ENCODE data around the gene PEX14.

- TF ChIP-seq, protein P1, sequence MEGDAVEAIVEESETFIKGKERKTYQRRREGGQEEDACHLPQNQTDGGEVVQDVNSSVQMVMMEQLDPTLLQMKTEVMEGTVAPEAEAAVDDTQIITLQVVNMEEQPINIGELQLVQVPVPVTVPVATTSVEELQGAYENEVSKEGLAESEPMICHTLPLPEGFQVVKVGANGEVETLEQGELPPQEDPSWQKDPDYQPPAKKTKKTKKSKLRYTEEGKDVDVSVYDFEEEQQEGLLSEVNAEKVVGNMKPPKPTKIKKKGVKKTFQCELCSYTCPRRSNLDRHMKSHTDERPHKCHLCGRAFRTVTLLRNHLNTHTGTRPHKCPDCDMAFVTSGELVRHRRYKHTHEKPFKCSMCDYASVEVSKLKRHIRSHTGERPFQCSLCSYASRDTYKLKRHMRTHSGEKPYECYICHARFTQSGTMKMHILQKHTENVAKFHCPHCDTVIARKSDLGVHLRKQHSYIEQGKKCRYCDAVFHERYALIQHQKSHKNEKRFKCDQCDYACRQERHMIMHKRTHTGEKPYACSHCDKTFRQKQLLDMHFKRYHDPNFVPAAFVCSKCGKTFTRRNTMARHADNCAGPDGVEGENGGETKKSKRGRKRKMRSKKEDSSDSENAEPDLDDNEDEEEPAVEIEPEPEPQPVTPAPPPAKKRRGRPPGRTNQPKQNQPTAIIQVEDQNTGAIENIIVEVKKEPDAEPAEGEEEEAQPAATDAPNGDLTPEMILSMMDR (IDR thresholded peaks at IDR 0.05) = no peak
- TF ChIP-seq POLR2A (IDR thresholded peaks at IDR 0.05) (no peak), POLR2AphosphoS5 (IDR thresholded peaks at IDR 0.05) (no peak), EP300 (IDR thresholded peaks at IDR 0.05) (no peak)
Observed at GRCh38 chr1:10658396-10659066, 183.8 kb downstream of the PEX14 start.

Data from gastroesophageal sphincter (tissue), 3 donors.